NCI-H1930 (cell line): ENCODE results near the gene LONP2.
A peak's percentile ranks its signal among the peaks of the same experiment; 100 is the strongest.

ENCODE experiments used
- DNase-seq, 2 experiments: peaks; one replicate each; lab custom pipeline; 2025; lab: John Stamatoyannopoulos, UW

The LONP2 gene

GRCh38 chr16:48244080-48244862 is at the start of gene LONP2:
LONP2 (plus strand) TSS chr16:48244300; CDS start chr16:48244389, 89 bp downstream.
- peak; percentile 51 to 69 for DNase-seq

GRCh38 chr16:48194828-48195556 is 49.1 kb upstream of the LONP2 start:
- DNase-seq: no peak

- no peak for DNase-seq
Measured at GRCh38 chr16:48197294-48197693, 46.8 kb upstream of the LONP2 start.

- DNase-seq: no peak
Measured at GRCh38 chr16:48201515-48202201, 42.4 kb upstream of the LONP2 start.

DNA sequence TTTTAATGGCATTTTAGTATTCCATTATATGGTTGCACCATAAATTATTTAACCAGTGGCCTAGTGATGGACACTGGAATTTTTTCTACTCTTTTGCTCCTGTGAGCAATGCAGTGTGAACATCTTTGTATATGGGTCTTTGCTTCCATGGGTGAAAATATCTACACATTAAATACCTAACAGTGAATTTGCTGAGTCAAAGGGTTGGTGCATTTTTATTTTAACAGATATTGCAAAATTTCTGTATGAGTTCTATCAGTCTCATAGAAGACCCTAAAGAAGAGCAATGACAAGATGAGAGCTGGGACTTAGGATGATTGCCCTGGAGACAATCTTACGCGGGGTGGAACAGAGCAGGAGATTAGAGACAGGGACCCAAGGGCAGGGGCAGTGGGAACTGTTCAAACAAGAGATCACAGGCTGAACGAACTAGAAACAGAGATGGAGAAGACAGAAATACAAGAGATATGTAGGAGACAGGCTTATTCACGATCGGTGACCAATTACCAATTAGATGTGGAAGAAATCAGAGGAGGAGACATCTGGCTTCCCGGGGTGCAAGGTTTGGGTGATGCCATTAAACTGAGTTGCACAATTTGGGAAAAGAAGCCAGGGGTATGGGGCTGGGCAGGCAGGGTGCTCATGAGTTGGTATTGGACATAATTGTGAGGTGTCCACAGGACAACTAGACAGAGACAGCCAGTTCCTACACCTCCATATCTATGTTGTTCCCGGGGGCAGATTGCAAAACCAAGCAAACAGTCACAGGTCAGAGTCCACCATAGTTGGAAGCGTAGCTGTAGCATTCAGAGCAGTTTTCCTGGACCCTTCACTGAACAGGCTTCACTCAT is 39.9 kb upstream of the LONP2 start:
- no peak for DNase-seq

GRCh38 chr16:48204825-48205151 is 39.3 kb upstream of the LONP2 start:
- DNase-seq: no peak

DNA sequence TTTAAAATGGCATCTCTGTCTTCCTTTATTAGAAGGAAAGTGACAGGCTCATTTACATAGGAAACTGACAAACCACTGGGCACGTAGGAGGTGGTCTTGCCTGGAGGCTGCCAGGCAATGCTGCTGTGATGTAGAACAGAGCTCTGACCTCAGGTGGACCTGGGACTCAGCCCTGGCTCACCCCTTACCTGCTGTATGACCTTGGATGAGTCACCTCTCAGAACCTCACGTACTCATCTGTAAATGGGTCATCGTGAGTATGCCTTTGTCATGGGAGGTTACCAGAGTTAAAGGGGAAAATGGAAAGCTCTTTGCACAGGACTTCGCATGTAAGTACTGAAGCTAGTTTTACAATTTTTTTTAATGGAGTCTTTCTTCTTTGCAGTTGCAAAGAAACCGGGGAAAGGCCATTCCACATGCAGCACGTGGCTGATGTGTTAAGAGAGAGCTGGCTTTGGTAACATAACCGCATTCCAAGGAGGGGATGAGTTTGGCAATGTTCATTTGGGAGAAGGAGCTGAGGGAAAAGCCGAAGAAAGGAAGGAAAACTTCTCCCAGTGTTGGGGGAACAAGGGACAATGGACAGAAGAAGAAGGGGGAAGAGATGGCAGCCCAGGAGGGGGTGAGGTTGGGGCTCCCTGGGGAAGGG is 37.4 kb upstream of the LONP2 start:
- DNase-seq: no peak

DNA sequence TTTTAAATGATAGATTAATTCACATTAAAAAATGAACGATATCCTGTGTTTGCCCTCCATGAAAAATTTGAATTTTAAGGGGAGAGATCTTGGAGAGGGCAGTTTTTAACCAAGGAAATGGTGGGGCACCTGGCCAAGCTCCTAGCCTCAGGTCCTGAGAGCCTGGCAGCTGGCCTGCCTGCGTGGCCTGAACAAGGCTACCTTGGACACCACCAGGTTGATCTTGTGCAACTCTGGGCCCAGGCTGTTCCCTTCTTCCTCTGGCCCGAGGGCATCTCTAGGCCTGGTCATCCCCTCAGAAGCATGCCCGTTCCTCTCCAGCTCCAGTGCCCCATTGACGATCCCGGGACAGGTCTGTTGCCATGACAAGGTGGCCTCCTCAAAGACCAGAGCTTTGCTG is 33.4 kb upstream of the LONP2 start:
- no peak for DNase-seq

GRCh38 chr16:48212033-48212432 is 32.1 kb upstream of the LONP2 start:
- DNase-seq: no peak

DNA sequence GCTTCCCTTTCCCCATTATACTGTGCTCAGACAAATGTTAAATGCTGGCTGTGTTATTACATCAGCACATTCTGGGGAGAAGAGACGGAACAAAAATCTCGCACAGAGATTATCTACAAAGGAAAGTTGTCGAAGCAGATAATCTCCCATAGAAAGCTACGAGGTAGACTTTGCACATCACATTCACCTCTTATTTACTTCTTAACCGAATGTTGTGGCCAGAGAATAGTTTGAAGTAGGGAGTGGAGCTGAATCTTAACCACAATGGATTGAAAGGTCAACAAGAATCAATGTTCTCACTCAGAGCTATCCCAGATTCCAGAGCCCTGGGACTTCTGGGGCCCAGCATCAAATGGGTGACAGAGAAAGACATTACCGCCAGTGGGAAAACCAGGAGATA is 28.4 kb upstream of the LONP2 start:
- DNase-seq: no peak

DNA sequence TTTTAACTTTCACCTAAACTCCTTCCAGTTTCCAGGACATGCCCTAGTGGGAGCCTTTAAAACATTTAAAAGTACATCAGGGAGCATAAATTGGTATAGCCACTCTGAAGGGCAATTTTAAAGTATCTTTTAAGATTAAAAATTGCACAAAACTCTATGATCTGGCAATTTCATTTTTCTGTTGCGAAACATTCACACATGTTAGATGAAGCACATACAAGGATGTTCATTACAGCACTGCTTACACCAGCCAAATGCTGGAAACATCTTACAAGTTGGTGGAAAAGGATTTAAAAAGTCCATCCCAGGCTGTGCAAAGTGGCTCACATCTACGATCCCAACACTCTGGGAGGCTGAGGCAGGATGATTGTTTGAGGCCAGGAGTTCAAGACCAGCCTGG is 26.4 kb upstream of the LONP2 start:
- no peak for DNase-seq

DNA sequence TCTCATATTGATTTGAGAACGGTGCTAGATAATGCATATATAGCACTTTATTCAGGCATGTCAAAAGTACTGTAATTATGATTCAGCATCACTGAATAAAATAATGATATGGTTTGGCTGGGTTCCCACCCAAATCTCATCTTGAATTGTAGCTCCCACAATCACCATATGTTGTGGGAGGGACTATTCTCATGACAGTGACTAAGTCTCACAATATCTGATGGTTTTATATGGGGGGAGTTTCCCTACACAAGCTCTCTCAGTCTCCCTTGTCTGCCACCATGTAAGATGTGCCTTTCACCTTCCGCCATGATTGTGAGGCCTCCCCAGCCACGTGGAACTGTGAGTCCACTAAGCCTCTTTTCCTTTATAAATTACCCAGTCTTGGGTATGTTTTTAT is 25.6 kb upstream of the LONP2 start:
- no peak for DNase-seq

DNA sequence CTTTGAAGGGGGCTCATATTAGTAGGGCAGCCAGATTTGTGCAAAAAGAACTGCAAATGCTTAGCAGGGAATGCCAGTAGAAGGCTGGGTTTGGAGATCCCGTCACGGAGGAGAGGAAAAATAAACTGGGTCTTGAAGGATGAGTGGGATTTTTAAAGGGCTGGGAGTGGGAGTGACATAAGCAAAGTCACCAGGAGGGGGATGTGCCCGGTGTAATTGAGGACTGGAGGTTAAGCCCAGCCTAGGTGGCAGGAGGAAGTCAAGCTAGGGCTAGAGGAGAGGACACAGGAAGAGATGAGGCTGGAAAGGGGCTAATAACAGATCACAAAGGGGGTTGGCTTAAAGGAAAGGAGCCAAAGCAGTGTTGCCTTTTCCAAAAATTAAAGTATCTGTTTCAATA is 23.2 kb upstream of the LONP2 start:
- DNase-seq: no peak

GRCh38 chr16:48223490-48223889 is 20.6 kb upstream of the LONP2 start:
- DNase-seq: no peak

DNA sequence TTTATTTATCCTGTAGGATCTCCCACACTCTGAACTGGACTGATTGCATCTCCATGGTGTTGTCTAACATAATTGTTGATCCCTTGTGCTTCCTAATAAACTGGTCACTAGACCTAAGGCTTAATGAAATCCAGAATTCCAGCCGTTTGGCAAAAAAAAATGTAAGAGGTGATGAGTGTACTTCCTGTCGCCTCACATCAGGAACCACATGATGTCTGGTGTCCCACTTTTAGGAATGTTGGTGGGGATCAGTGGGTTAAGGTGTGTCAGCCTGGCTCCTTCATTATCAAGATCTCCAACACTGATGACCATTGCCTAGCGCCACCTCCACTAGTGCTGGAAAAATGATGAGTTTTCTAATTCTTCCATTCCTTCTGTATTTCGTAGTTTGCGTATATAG is 18.6 kb upstream of the LONP2 start:
- DNase-seq: no peak

DNA sequence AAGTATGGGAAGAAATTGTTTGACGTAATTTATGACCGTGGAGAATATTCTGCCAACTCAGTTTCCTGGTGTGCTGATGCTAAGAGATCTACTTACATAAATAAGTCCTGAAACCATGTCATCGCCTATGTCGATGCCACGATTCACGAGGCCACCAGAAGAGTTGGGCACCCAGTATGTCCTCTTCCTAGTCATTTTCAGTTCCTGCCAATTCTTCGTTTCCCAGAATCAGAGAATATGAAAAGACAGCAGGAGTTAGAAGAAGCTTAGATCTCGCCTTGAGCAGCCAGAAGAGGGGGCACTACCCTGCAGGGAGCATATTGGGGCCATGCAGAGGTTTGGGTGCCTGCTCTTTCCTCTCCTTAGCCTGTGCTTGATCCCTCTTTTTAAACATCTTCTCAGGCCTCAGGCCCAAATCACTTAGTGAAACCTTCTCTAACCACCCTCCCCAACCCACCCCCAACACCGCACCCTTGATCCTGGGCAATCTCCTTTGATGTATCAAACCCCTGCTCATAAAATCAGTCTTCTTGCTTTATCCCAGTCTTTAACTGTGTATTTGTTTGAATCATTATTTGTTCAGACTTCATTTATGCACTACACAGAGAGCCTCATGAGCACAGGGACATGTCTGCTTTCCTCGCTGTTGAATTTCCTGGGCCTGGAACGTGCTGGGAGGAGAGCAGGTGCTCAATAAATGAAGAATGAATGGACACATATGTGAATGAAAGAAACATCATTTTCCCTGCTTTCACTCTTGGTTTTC is 12.2 kb upstream of the LONP2 start:
- peak in 1 of 2 experiments; percentile 2 for DNase-seq

GRCh38 chr16:48232493-48233040 is 11.5 kb upstream of the LONP2 start:
- DNase-seq: no peak

GRCh38 chr16:48234630-48235029 is 9.5 kb upstream of the LONP2 start:
- no peak for DNase-seq

GRCh38 chr16:48235058-48235555 is 9.0 kb upstream of the LONP2 start:
- DNase-seq: no peak

DNA sequence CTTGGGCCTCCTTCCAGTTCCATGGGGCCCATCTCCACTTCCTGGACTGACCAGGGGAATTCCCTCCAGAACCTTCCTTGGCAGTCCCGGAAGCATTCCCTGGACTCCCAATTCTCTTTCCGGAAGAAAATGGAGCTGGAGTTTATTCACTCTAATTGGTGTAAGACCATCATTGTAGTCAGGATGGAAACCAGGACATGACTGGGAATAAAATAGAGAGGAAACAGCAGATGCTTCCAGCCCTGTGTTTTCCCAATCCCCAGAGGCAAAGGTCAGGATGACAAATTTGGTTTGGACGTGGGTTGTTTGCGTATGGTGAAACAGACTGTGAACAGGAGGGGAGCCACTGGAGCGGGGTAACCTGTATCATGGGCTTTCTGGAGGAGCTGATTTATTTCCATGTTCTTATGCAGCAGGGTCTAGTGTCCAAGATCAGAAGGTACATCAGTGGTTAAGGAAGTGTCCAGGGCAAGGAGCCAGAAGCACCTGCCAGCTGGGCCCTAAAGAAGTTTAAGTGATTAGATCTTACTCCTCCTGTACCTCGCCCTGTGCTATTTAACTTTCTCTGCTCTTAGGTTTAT is 8.5 kb upstream of the LONP2 start:
- DNase-seq: no peak
